ENCODE measurements around the gene PADI1.

PADI1 gene

DNA sequence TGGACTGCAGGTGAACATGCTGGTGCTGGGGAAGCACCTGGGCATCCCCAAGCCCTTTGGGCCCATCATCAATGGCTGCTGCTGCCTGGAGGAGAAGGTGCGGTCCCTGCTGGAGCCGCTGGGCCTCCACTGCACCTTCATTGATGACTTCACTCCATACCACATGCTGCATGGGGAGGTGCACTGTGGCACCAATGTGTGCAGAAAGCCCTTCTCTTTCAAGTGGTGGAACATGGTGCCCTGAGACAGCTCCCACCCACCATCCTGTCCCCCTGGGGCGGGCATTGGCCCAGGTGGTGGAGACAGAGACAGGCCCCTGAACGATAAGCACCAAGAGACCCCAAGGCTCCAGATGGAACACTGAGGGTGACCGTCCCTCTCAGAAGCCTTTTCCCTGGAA lies 77.9 kb downstream of the PADI1 start:
- H3K4me3 ChIP-seq (replicated peaks in 1 of 2; ENCODE audit: low read depth in 2 of 2, low read length in 2 of 2): no peak overlapping the region
- no peak for TF ChIP-seq CTCF (IDR thresholded peaks at IDR 0.05; ENCODE audit: low read depth, low read length)

DNA sequence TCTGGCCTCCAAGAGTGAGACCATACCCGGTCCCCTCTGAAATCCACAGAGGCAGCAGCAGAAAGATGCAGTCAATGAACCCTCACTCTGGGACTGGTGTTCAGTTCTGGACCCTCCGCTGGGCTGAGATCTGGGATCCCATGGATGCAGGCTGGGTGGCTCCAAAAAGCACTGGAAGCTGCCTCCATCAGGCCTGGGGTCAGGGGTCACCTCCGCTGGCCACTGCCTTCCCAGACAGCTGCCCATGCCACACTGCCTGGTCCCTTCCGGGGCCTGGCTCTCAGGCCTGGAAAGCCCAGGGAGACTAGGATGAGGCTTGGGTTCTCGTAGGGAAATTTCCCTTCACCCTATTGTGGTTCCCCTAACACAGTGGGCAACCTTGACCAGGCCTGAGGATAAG lies 81.7 kb downstream of the PADI1 start:
- no peak for DNase-seq (ENCODE audit: low read depth in 2 of 2)
- no peak for TF ChIP-seq CTCF (IDR thresholded peaks at IDR 0.05; ENCODE audit: low read depth, low read length)
- H3K4me3 ChIP-seq (replicated peaks in 1 of 2; ENCODE audit: low read depth in 2 of 2, low read length in 2 of 2): no peak overlapping the region

More for the DNA sequence above, 77.9 kb downstream of the PADI1 start:
- DNase-seq (ENCODE audit: low read depth in 2 of 2): no peak

DNA sequence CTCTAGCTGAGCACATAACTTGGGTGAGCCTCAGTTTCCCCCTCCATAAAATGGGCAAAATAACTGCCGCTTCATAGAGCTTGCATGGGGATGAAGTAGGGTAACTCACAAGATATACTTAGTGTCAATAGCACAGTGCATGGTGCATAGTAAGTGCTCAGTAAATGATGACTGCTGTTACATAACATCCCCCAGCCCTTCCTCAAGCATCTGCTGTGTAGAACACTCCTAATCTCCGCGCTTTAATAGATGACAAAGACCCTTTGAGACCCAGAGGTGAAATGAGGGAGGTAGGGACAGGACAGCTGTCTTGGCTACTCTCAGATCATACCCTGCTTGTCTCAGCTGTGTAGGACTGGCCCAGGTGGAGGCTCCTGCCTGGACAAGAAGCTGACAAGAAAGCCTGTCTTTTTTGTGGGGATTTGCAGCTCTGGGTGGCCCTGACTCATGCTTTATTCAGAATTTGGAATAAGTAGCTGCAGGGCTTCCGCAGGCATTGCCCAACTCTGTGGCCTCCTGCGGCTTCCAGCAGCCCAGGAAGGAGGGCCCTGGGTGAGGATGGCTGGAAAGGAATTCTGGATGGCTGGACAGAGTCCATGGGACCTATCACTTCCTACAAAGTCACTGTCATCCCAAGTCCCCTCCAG lies 82.3 kb downstream of the PADI1 start:
- peak; percentile 76 to 84 for DNase-seq (ENCODE audit: low read depth in 2 of 2)
- TF ChIP-seq CTCF (IDR thresholded peaks at IDR 0.05; ENCODE audit: low read depth, low read length): no peak
- H3K4me3 ChIP-seq (replicated peaks in 1 of 2; ENCODE audit: low read depth in 2 of 2, low read length in 2 of 2): no peak overlapping the region

- TF ChIP-seq CTCF (IDR thresholded peaks at IDR 0.05; ENCODE audit: low read depth, low read length): no peak
- DNase-seq (ENCODE audit: low read depth in 2 of 2): peak; percentile 19 to 46
- no peak overlapping the region for H3K4me3 ChIP-seq (replicated peaks in 1 of 2; ENCODE audit: low read depth in 2 of 2, low read length in 2 of 2)
Observed at GRCh38 chr1:17289721-17290120, 84.8 kb downstream of the PADI1 start.

DNA sequence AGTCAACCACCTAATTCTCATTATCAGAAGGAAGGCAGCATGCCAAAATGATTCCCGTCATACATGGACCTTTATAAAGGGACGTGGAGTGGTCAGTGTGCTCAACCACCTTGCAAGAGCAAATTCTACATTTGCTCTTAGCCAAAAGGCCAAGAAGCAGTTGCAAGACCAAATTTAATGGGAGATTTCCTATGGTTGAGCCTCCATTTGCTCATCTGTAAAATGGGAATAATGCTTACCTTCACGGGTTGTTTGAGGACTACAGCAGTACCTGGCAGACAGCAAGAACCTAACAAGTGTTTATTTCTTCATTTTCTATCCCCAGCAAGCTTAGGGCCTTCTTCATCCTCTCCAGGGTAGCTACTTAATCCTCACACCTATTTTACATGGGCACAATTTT lies 85.6 kb downstream of the PADI1 start:
- DNase-seq (ENCODE audit: low read depth in 2 of 2): no peak
- no peak for TF ChIP-seq CTCF (IDR thresholded peaks at IDR 0.05; ENCODE audit: low read depth, low read length)
- H3K4me3 ChIP-seq (replicated peaks in 1 of 2; ENCODE audit: low read depth in 2 of 2, low read length in 2 of 2): no peak overlapping the region

- TF ChIP-seq CTCF (IDR thresholded peaks at IDR 0.05; ENCODE audit: low read depth, low read length): no peak
- H3K4me3 ChIP-seq (replicated peaks in 1 of 2; ENCODE audit: low read depth in 2 of 2, low read length in 2 of 2): no peak overlapping the region
- DNase-seq (ENCODE audit: low read depth in 2 of 2): no peak
Observed at GRCh38 chr1:17292299-17293160, 87.6 kb downstream of the PADI1 start.

All from cardiac fibroblast (primary cell).